ENCODE data around the gene PPP4C. TPM values are rescaled to one million over a fixed set of nuclear protein-coding genes. Genes with fewer than 3 reads are reported as not detected.
A peak's percentile ranks its signal among the peaks of the same experiment; 100 is the strongest.

Gene PPP4C
- total RNA-seq, 1 experiment from 2014 or later, result 116 TPM

GRCh38 chr16:30063278-30063892 is 12.4 kb upstream of the PPP4C start:
- POLR2A ChIA-PET (ENCODE audit: unreplicated experiment), result no interaction called here
- CTCF ChIA-PET, result no interaction called here

GRCh38 chr16:30063893-30064728 is 11.7 kb upstream of the PPP4C start:
- ATAC-seq (peak; percentile 19), DNase-seq (peak; percentile 47)
- intact Hi-C loops (cut with micrococcal nuclease), result no loop called here
- no peaks in the 10 kb centered on the region for H3F3A ChIP-seq (ENCODE audit: low read length, unreplicated experiment)
- no peaks in the 10 kb centered on the region for H3K9me3 ChIP-seq (ENCODE audit: low read length)
- no peaks in the 10 kb centered on the region for H3K27me3 ChIP-seq (ENCODE audit: low read length)
- H4K20me1 ChIP-seq (ENCODE audit: low read length), result peaks cover 30% of the 10 kb centered on the region
- ChIA-PET CTCF (interaction anchor here (0.8 kb wide), 1 partner anchor 366 kb away, joined by 3 read pairs; the partner anchor contains the start of gene DCTPP1), POLR2A (ENCODE audit: unreplicated experiment) (no interaction called here)
- peak overlapping the region; percentile 99 for H3K4me3 ChIP-seq (ENCODE audit: low read length)
- H3K9me2 ChIP-seq (replicated peaks; ENCODE audit: low read length), result no peaks in the 10 kb centered on the region
- no TSS peak for BruUV-seq (replicated peaks)
- TF ChIP-seq, protein P1, sequence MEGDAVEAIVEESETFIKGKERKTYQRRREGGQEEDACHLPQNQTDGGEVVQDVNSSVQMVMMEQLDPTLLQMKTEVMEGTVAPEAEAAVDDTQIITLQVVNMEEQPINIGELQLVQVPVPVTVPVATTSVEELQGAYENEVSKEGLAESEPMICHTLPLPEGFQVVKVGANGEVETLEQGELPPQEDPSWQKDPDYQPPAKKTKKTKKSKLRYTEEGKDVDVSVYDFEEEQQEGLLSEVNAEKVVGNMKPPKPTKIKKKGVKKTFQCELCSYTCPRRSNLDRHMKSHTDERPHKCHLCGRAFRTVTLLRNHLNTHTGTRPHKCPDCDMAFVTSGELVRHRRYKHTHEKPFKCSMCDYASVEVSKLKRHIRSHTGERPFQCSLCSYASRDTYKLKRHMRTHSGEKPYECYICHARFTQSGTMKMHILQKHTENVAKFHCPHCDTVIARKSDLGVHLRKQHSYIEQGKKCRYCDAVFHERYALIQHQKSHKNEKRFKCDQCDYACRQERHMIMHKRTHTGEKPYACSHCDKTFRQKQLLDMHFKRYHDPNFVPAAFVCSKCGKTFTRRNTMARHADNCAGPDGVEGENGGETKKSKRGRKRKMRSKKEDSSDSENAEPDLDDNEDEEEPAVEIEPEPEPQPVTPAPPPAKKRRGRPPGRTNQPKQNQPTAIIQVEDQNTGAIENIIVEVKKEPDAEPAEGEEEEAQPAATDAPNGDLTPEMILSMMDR (conservative IDR thresholded peaks at IDR 0.05; ENCODE audit: low read depth, low read length), result peak; percentile 38
- no peak for TF ChIP-seq EZH2 (IDR thresholded peaks at IDR 0.05; ENCODE audit: low read length, unreplicated experiment)
- no peak for TF ChIP-seq EZH2phosphoT487 (IDR thresholded peaks at IDR 0.05; ENCODE audit: borderline replicate concordance, low read length)
- peak overlapping the region; percentile 90 for H3K9ac ChIP-seq (ENCODE audit: low read length)
- peaks cover 54% of the 10 kb centered on the region for H3K79me2 ChIP-seq (ENCODE audit: low read length)
- H2AFZ ChIP-seq (ENCODE audit: low read length), result peak overlapping the region; percentile 82; the same call in 1 of the 2 replicates
- peak overlapping the region; percentile 97 for H3K27ac ChIP-seq (ENCODE audit: low read length)
- peaks cover 28% of the 10 kb centered on the region for H3K36me3 ChIP-seq (ENCODE audit: low read depth, low read length)
- H3K4me2 ChIP-seq (ENCODE audit: low read length), result peak overlapping the region; percentile 88
- H3K4me1 ChIP-seq (ENCODE audit: insufficient read depth, low read length), result peaks cover 28% of the 10 kb centered on the region

More at GRCh38 chr16:30063278-30063892, 12.4 kb upstream of the PPP4C start:
- Histone ChIP-seq H3K27me3 (ENCODE audit: low read length) (no peaks in the 10 kb centered on the region), H3K79me2 (ENCODE audit: low read length) (peaks cover 47% of the 10 kb centered on the region), H3K4me3 (ENCODE audit: low read length) (peak overlapping the region; percentile 99), H3K36me3 (ENCODE audit: low read depth, low read length) (peaks cover 21% of the 10 kb centered on the region), H3K9me2 (replicated peaks; ENCODE audit: low read length) (no peaks in the 10 kb centered on the region), H3F3A (ENCODE audit: low read length, unreplicated experiment) (no peaks in the 10 kb centered on the region), H3K27ac (ENCODE audit: low read length) (peak overlapping the region; percentile 97; the same call in 1 of the 2 replicates), H3K9me3 (ENCODE audit: low read length) (no peaks in the 10 kb centered on the region), H3K4me2 (ENCODE audit: low read length) (peak overlapping the region; percentile 88), H2AFZ (ENCODE audit: low read length) (no peak overlapping the region), H4K20me1 (ENCODE audit: low read length) (peaks cover 23% of the 10 kb centered on the region), H3K4me1 (ENCODE audit: insufficient read depth, low read length) (peaks cover 24% of the 10 kb centered on the region), H3K9ac (ENCODE audit: low read length) (peak overlapping the region; percentile 90)
- no peak for ATAC-seq
- no TSS peak for BruUV-seq (replicated peaks)
- no peak for DNase-seq
- intact Hi-C loops (cut with micrococcal nuclease), result no loop called here
- no peak for TF ChIP-seq EZH2phosphoT487 (IDR thresholded peaks at IDR 0.05; ENCODE audit: borderline replicate concordance, low read length)

- no peaks in the 10 kb centered on the region for H3K9me3 ChIP-seq (ENCODE audit: low read length)
- ChIA-PET CTCF (interaction anchor here (0.8 kb wide), 1 partner anchor 365 kb away, joined by 3 read pairs; the partner anchor contains the start of gene DCTPP1), POLR2A (ENCODE audit: unreplicated experiment) (interaction anchor here (0.6 kb wide), 1 partner anchor 567 kb away, joined by 3 read pairs; no protein-coding TSS in a partner anchor)
- intact Hi-C loops (cut with micrococcal nuclease), result no loop called here
- H3K79me2 ChIP-seq (ENCODE audit: low read length), result peaks cover 60% of the 10 kb centered on the region
- peak overlapping the region; percentile 82; the same call in 1 of the 2 replicates for H2AFZ ChIP-seq (ENCODE audit: low read length)
- TF ChIP-seq EZH2phosphoT487 (IDR thresholded peaks at IDR 0.05; ENCODE audit: borderline replicate concordance, low read length), result no peak
- no peak for TF ChIP-seq EZH2 (IDR thresholded peaks at IDR 0.05; ENCODE audit: low read length, unreplicated experiment)
- H4K20me1 ChIP-seq (ENCODE audit: low read length), result peaks cover 36% of the 10 kb centered on the region
- H3K4me3 ChIP-seq (ENCODE audit: low read length), result peak overlapping the region; percentile 99
- H3K4me2 ChIP-seq (ENCODE audit: low read length), result peak overlapping the region; percentile 88
- DNase-seq, result no peak
- H3K9ac ChIP-seq (ENCODE audit: low read length), result peak overlapping the region; percentile 90
- H3K36me3 ChIP-seq (ENCODE audit: low read depth, low read length), result peaks cover 34% of the 10 kb centered on the region
- ATAC-seq, result no peak
- H3K27me3 ChIP-seq (ENCODE audit: low read length), result no peaks in the 10 kb centered on the region
- H3K27ac ChIP-seq (ENCODE audit: low read length), result peak overlapping the region; percentile 97
- TSS peak; percentile 72 for BruUV-seq (replicated peaks)
- H3K9me2 ChIP-seq (replicated peaks; ENCODE audit: low read length), result no peaks in the 10 kb centered on the region
- H3K4me1 ChIP-seq (ENCODE audit: insufficient read depth, low read length), result peaks cover 34% of the 10 kb centered on the region
- no peaks in the 10 kb centered on the region for H3F3A ChIP-seq (ENCODE audit: low read length, unreplicated experiment)
These were observed 11.1 kb upstream of the PPP4C start for GRCh38 chr16:30064729-30065101.
